Sigmoid colon (tissue), 7 donors: ENCODE data around the gene TRAF2. TPM values are rescaled to one million over a fixed set of nuclear protein-coding genes. Genes with fewer than 3 reads are reported as not detected.

Experiments
- DNase-seq: peaks from one replicate; pipeline ENCODE4 v3.0.0-alpha.2; 2019
- H3K27ac ChIP-seq, 4 donors: fragments of 200-600 bp; sonication (generic); one replicate each; pipeline ENCODE4 v1.5.1; 2016 to 2019; ENCODE audit warnings: mild to moderate bottlenecking in 1 of 4
- H3K27me3 ChIP-seq, 3 donors: fragments of 200-600 bp; sonication (generic); one replicate each; pipeline ENCODE4 v1.5.1; 2019; ENCODE audit warnings: mild to moderate bottlenecking in 1 of 3
- H3K36me3 ChIP-seq, 4 donors: fragments of 200-600 bp; sonication (generic); one replicate each; pipeline ENCODE4 v1.5.1; 2016 to 2019
- H3K4me1 ChIP-seq, 4 donors: fragments of 200-600 bp; sonication (generic); one replicate each; pipeline ENCODE4 v1.5.1; 2017 to 2019
- H3K4me3 ChIP-seq, 4 donors: fragments of 200-600 bp; sonication (generic); one replicate each; pipeline ENCODE4 v1.5.1; 2017 to 2019; ENCODE audit warnings: mild to moderate bottlenecking in 2 of 4, moderate library complexity in 1 of 4
- H3K9me3 ChIP-seq, 4 donors: fragments of 200-600 bp in 3 of 4; sonication (generic) in 3 of 4; one replicate each; pipeline versions ENCODE4 v1.5.1 to v1.6.1; 2013 to 2019
- CTCF ChIP-seq, 4 experiments: fragments of 450-650 bp in 3 of 4; fragments of 200-600 bp in 1 of 4; IDR thresholded peaks; one replicate each; pipeline ENCODE4 v1.5.1; 2016 to 2019; ENCODE audit warnings: antibody characterized with exemption in 4 of 4, mild to moderate bottlenecking in 3 of 4, moderate library complexity in 2 of 4
- EP300 ChIP-seq, 4 donors: sonication (generic); formaldehyde crosslinking; IDR thresholded peaks; one replicate each; pipeline ENCODE4 v1.6.1; 2017; ENCODE audit warnings: antibody characterized with exemption in 4 of 4
- POLR2A ChIP-seq, 2 donors: fragments of 450-650 bp; IDR thresholded peaks; one replicate each; pipeline ENCODE4 v1.6.1; 2016; ENCODE audit warnings: antibody characterized with exemption in 2 of 2, mild to moderate bottlenecking in 2 of 2, moderate library complexity in 2 of 2
- POLR2AphosphoS5 ChIP-seq, 4 donors: sonication (generic); formaldehyde crosslinking; IDR thresholded peaks; one replicate each; pipeline ENCODE4 v1.6.1; 2017; ENCODE audit warnings: antibody characterized with exemption in 4 of 4
- WGBS, 2 donors: extraction: QIAGEN DNeasy Blood & Tissue Kit; methylation state at CpG; one replicate each; pipeline ENCODE4 v1.1.7; 2013; 5-methylcytosine and 5-hydroxymethylcytosine counted together
- intact Hi-C: fragments of 100-400 bp; cut with DNase I; formaldehyde crosslinking; loops from one replicate; pipeline ENCODE4 v1.15.1; 2023
- polyA plus RNA-seq, 3 donors: library from polyadenylated mRNA; stranded (reverse); fragments of 200-250 nt; gene quantifications; one replicate each; pipeline ENCODE4 v1.2.3, GENCODE V29; 2013
- total RNA-seq, 4 donors: library from RNA; depleted of rRNA; stranded (reverse); fragments of >200 nt; gene quantifications; one replicate each; pipeline ENCODE4 v1.1.0, GENCODE V29; 2016
- donor health status: healthy with polysubstance abuse.
- donor health status: Bipolar disorder and iron deficiency.
- donor health status: healthy.

The TRAF2 gene
- total and polyA plus RNA-seq, 7 donors = 1.8 to 21.9 (median 5.5) TPM

- no peak overlapping the region for H3K27ac ChIP-seq
- peaks cover 21 to 42% (median 27%) of the 10 kb centered on the region in 4 donors for H3K36me3 ChIP-seq
- intact Hi-C loops = no loop called here
- no peak overlapping the region for H3K4me3 ChIP-seq
- WGBS, 2 donors = 93 to 95% methylated on average over 8 of the region's 8 CpGs
- no peaks in the 10 kb centered on the region for H3K27me3 ChIP-seq
- no peak for TF ChIP-seq EP300 (IDR thresholded peaks at IDR 0.05)
- no peak for TF ChIP-seq POLR2A (IDR thresholded peaks at IDR 0.05)
- TF ChIP-seq CTCF (IDR thresholded peaks at IDR 0.05) = no peak
- no peak for TF ChIP-seq POLR2AphosphoS5 (IDR thresholded peaks at IDR 0.05)
- no peak for DNase-seq
- H3K4me1 ChIP-seq = peaks cover 0 to under 1% (median 0%) of the 10 kb centered on the region in 4 donors
- no peaks in the 10 kb centered on the region for H3K9me3 ChIP-seq
These were observed 50.4 kb downstream of the TRAF2 start for GRCh38 chr9:136936645-136937170.

GRCh38 chr9:136937186-136938001 lies 51.1 kb downstream of the TRAF2 start:
- H3K9me3 ChIP-seq = no peaks in the 10 kb centered on the region
- H3K4me1 ChIP-seq = peaks cover 0 to 7% (median under 1%) of the 10 kb centered on the region in 4 donors
- no peak overlapping the region for H3K27ac ChIP-seq
- no peaks in the 10 kb centered on the region for H3K27me3 ChIP-seq
- TF ChIP-seq EP300 (IDR thresholded peaks at IDR 0.05) (no peak), CTCF (IDR thresholded peaks at IDR 0.05) (no peak), POLR2A (IDR thresholded peaks at IDR 0.05) (no peak), POLR2AphosphoS5 (IDR thresholded peaks at IDR 0.05) (no peak)
- no peak overlapping the region for H3K4me3 ChIP-seq
- WGBS, 2 donors = 89 to 93% methylated on average over 15 of the region's 15 CpGs
- intact Hi-C loops = no loop called here
- DNase-seq = no peak
- peaks cover 28 to 49% (median 34%) of the 10 kb centered on the region in 4 donors for H3K36me3 ChIP-seq

- 91 to 93% methylated on average over 28 of the region's 28 CpGs for WGBS, 2 donors
- peaks cover 0 to 23% (median 14%) of the 10 kb centered on the region in 4 donors for H3K4me1 ChIP-seq
- H3K4me3 ChIP-seq = no peak overlapping the region
- H3K27me3 ChIP-seq = no peaks in the 10 kb centered on the region
- H3K27ac ChIP-seq = no peak overlapping the region
- H3K36me3 ChIP-seq = peaks cover 34 to 55% (median 40%) of the 10 kb centered on the region in 4 donors
- TF ChIP-seq POLR2AphosphoS5 (IDR thresholded peaks at IDR 0.05) (no peak), EP300 (IDR thresholded peaks at IDR 0.05) (no peak), POLR2A (IDR thresholded peaks at IDR 0.05) (no peak), CTCF (IDR thresholded peaks at IDR 0.05) (no peak)
- intact Hi-C loops = no loop called here
- H3K9me3 ChIP-seq = no peaks in the 10 kb centered on the region
- peak; percentile 60 for DNase-seq
These were observed 53.2 kb downstream of the TRAF2 start for GRCh38 chr9:136939431-136939995.

- no peaks in the 10 kb centered on the region for H3K27me3 ChIP-seq
- no peak for TF ChIP-seq CTCF (IDR thresholded peaks at IDR 0.05)
- TF ChIP-seq EP300 (IDR thresholded peaks at IDR 0.05) = no peak
- TF ChIP-seq POLR2AphosphoS5 (IDR thresholded peaks at IDR 0.05) = no peak
- TF ChIP-seq POLR2A (IDR thresholded peaks at IDR 0.05) = no peak
- H3K9me3 ChIP-seq = no peaks in the 10 kb centered on the region
- WGBS, 2 donors = 72 to 84% methylated on average over 16 of the region's 16 CpGs
- intact Hi-C loops = loop anchor here (5.0 kb wide), 1 partner anchor 53 kb away; the partner anchor contains the start of gene TRAF2
- DNase-seq = peak; percentile 63
- H3K27ac ChIP-seq = no peak overlapping the region
- peaks cover 34 to 55% (median 40%) of the 10 kb centered on the region in 4 donors for H3K36me3 ChIP-seq
- H3K4me3 ChIP-seq = no peak overlapping the region
- peaks cover 0 to 27% (median 18%) of the 10 kb centered on the region in 4 donors for H3K4me1 ChIP-seq
These were observed 53.7 kb downstream of the TRAF2 start for GRCh38 chr9:136939996-136940525.
